ENCODE measurements around the gene C11orf58. TPM values are rescaled to one million over a fixed set of nuclear protein-coding genes. Genes with fewer than 3 reads are reported as not detected.

Gene C11orf58
- total RNA-seq, 1 donor from 2014 or later: 227 TPM

DNA sequence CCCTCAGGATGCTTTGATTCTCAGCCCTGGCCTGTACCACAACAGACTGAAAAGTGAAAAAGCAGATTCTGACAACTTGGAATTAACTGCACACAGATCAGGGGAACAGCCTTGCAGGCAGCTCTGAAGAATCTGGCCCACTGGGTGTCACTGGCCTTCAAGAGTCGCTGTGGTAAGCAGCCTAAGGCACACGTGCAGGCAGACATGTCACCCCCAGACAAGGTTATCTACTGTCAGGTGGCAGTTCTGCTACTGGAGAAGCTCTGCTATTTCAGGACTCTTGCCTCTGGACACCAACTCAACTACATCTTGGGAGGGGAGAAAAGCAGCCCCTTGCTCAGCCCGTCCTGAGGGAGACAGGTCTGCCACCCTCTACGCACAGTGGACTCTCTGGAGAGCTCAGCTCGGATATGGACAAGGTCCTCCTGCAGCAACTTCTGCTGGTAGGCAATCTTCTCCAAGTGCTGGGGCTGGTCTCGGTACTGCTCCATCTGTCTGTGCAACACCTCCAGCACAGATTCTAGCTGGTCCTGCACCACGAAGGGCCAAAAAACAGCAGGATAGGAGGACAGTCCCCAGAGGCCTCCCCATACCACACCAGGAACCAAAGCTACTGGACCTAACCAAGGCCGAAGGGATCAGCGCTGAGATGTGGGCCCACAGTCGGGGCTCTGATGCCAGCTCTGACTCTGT, 63.0 kb downstream of the C11orf58 start:
- no peak for DNase-seq (ENCODE audit: low read depth)

DNA sequence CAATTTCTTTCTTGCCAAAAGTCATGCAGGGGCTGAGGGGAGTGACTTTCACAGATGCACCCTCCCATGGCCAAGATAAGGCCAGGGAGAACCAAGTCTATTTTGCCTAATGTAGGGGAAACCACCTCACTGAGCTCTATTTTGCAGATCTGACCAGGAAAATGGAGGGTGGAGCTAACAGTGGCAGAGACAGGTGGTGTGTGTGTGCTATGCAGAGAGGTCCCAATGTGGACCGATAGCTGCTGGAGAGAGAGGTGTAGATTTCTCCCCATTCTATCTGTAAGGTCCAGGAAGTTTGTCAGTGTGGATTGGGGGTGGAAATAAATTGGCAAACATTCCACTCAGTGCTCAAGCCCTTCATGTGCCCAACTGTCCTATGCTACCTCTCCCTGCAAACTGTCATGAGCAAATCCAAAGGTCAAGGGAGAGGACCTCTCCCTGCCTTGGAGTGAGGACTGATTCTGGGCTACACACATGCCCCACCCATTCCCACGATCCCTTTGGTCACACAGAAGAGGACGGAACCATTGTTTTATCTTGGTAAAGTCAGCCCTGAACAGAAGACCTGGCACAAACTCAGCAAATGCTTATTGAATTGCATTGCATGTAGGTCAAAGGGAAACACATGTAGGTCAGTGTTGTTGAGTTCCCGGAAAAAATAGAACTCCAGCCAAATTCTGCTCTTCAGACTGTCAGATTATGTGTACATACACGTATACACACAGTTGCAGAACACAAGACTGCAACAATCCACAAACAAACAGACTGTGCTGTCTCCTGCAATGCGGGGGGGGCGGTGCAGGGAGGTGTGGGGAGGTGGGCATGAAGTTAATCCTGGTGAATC, 65.9 kb downstream of the C11orf58 start:
- peak; percentile 19 for DNase-seq (ENCODE audit: low read depth)

DNA sequence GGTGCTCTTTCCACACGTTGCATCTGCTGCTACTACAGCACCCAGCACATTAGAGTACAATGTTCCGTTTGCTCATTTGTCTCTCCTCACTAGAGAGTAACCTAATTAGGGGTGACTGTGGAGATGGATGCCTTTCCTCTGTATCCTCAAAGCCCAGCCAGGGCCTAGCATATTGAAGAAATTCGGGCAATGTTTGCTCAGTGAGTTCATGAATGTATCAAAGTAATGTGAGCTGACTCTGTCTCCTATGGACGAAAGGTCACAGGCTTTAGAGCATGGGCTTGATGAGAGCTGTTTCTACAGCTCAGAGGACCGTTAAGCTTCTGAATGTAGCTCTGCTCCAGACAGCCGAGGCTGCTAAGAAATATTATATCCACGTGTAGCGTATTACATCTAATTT, 67.5 kb downstream of the C11orf58 start:
- no peak for DNase-seq (ENCODE audit: low read depth)

DNA sequence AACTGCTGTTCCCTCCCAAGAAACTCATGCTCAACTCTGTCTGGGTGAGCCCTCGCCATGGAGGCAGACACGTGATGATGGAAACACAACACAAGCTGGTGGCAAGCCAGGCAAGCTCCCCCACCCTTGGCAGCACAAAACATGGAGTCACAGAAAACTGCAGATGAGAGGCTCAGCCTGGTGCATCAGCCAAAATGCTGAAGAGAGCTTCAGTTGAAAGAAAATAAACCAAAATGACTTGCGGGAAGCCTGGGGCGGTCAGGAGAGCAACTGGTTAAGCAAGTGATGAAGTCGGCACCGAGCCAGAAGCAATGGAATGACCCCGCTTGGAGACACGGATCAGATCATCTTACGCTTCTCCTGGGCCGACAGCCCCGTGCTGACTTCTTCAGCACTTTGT, 68.3 kb downstream of the C11orf58 start:
- DNase-seq (ENCODE audit: low read depth): no peak

DNA sequence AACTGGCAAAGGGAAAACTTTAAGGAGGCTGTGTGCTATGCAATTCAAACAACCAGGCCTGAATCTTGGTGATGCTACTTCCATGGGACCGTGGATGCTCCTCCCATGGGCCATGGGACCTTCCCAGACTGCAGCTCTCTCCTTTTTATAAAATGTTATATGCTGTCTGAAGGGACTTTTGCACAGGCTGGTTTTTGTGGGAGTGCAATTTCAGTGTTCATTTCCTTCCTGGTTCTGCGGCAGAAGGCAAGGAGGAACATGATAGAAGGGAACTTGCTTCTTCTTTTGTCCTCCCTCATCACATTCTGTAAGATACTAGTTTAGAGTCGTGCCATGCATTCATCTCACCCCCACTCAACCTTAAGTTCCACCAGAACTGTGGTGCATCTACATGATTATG, 68.9 kb downstream of the C11orf58 start:
- DNase-seq (ENCODE audit: low read depth): no peak
